HG03095 (cell line): ENCODE data around the gene CHD9NB.
"Not testable (repeated sequence)": the region's sequence is repeated elsewhere in the genome, so short reads cannot be mapped to it uniquely, and the experiment has no call there.

Experiments
- ATAC-seq: cut with Tn5 transposase; IDR thresholded peaks from one replicate; pipeline ENCODE4 v1.9.1; 2021; ENCODE audit warnings: moderate library complexity; ENCODE audit not compliant: unreplicated experiment

The CHD9NB gene

GRCh38 chr16:53058441-53058840, 5.7 kb upstream of the CHD9NB start:
- no peak for ATAC-seq

GRCh38 chr16:53057658-53058057, 5.0 kb upstream of the CHD9NB start:
- no peak for ATAC-seq

- ATAC-seq = no peak
Measured at GRCh38 chr16:53056392-53056881, 3.7 kb upstream of the CHD9NB start.

- ATAC-seq = no peak
Measured at GRCh38 chr16:53055541-53056391, 3.1 kb upstream of the CHD9NB start.

GRCh38 chr16:53054670-53055485, 2.2 kb upstream of the CHD9NB start, which contains the start of gene CHD9:
Gene CHD9 (plus strand): TSS chr16:53054991. CDS start chr16:53156090, 101,099 bp downstream.
- ATAC-seq = peak; percentile 73

- no peak for ATAC-seq
Measured at GRCh38 chr16:53053967-53054669, 1.4 kb upstream of the CHD9NB start.

GRCh38 chr16:53051255-53051654, 1.4 kb downstream of the CHD9NB start:
- ATAC-seq = not testable (repeated sequence)

GRCh38 chr16:53048139-53048915, 4.4 kb downstream of the CHD9NB start:
- no peak for ATAC-seq

- not testable (repeated sequence) for ATAC-seq
Measured at GRCh38 chr16:53047515-53047914, 5.2 kb downstream of the CHD9NB start.

GRCh38 chr16:53045341-53046220, 7.1 kb downstream of the CHD9NB start:
- ATAC-seq = no peak

GRCh38 chr16:53043986-53044601, 8.6 kb downstream of the CHD9NB start:
- no peak for ATAC-seq

- ATAC-seq = no peak
Measured at GRCh38 chr16:53043428-53043831, 9.3 kb downstream of the CHD9NB start.

GRCh38 chr16:53042235-53042701, 10.4 kb downstream of the CHD9NB start:
- ATAC-seq = no peak

GRCh38 chr16:53041320-53042051, 11.2 kb downstream of the CHD9NB start:
- no peak for ATAC-seq

- no peak for ATAC-seq
Measured at GRCh38 chr16:53040788-53041187, 11.9 kb downstream of the CHD9NB start.

GRCh38 chr16:53036711-53037110, 16.0 kb downstream of the CHD9NB start:
- ATAC-seq = not testable (repeated sequence)

GRCh38 chr16:53036066-53036465, 16.6 kb downstream of the CHD9NB start:
- ATAC-seq = no peak
